Neural cell (in vitro differentiated cells): Measurements from ENCODE around the gene NUDT3. TPM values are rescaled to one million over a fixed set of nuclear protein-coding genes. Genes with fewer than 3 reads are reported as not detected.

ENCODE experiments used
- H2AFZ ChIP-seq: fragments of 200-600, 300-800 bp; sonication (generic), shearing (Covaris generic); 2 replicates; pipeline ENCODE4 v1.6.0; 2014; ENCODE audit warnings: low read depth, mild to moderate bottlenecking, antibody characterized with exemption, low read length, moderate library complexity
- H3F3A ChIP-seq: fragments of 200-600 bp; shearing (Covaris generic); 2 replicates; pipeline ENCODE4 v1.6.1; 2016; ENCODE audit warnings: mild to moderate bottlenecking, moderate library complexity, mixed read lengths, antibody characterized with exemption, low read length; ENCODE audit not compliant: insufficient read depth, poor library complexity, severe bottlenecking
- H3K27ac ChIP-seq: fragments of 200-600, 300-800 bp; sonication (generic), shearing (Covaris generic); 2 replicates; pipeline ENCODE4 v1.5.1; 2014; ENCODE audit warnings: mild to moderate bottlenecking, low read length, moderate library complexity
- H3K27me3 ChIP-seq: fragments of 300-800, 200-600 bp; sonication (generic), shearing (Covaris generic); 2 replicates; pipeline ENCODE4 v1.6.0; 2014; ENCODE audit warnings: mild to moderate bottlenecking, low read depth, low read length, moderate library complexity; ENCODE audit not compliant: insufficient read depth
- H3K36me3 ChIP-seq: fragments of 300-800, 200-600 bp; sonication (generic), shearing (Covaris generic); 2 replicates; pipeline ENCODE4 v1.5.1; 2014; ENCODE audit warnings: mild to moderate bottlenecking, antibody characterized with exemption, low read length, moderate library complexity; ENCODE audit not compliant: insufficient read depth
- H3K4me2 ChIP-seq: fragments of 300-800, 200-600 bp; sonication (generic), shearing (Covaris generic); 2 replicates; pipeline ENCODE4 v1.6.0; 2014; ENCODE audit warnings: mild to moderate bottlenecking, low read length
- H3K4me3 ChIP-seq: fragments of 300-800, 200-600 bp; sonication (generic), shearing (Covaris generic); 2 replicates; pipeline ENCODE4 v1.5.1; 2014; ENCODE audit warnings: mild to moderate bottlenecking, low read length, moderate library complexity
- H3K79me2 ChIP-seq: fragments of 200-600 bp; shearing (Covaris generic); replicated peaks from 2 replicates; pipeline ENCODE4 v1.6.0; 2014; ENCODE audit warnings: mild to moderate bottlenecking, low read length, moderate library complexity; ENCODE audit not compliant: insufficient read depth
- H3K9ac ChIP-seq: fragments of 300-800, 200-600 bp; sonication (generic), shearing (Covaris generic); 2 replicates; pipeline ENCODE4 v1.6.1; 2016; ENCODE audit warnings: mild to moderate bottlenecking, low read length, mixed read lengths
- H3K9me2 ChIP-seq: fragments of 200-600 bp; shearing (Covaris generic); 2 replicates; pipeline ENCODE4 v1.6.1; 2016; ENCODE audit warnings: mild to moderate bottlenecking, low read length, mixed read lengths; ENCODE audit not compliant: insufficient read depth
- H3K9me3 ChIP-seq: fragments of 200-600, 300-800 bp; sonication (generic), shearing (Covaris generic); 2 replicates; pipeline ENCODE4 v1.6.1; 2016; ENCODE audit warnings: mild to moderate bottlenecking, mixed run types, low read length, moderate library complexity, mixed read lengths
- H4K20me1 ChIP-seq: fragments of 200-600 bp; shearing (Covaris generic); 2 replicates; pipeline ENCODE4 v1.6.1; 2016; ENCODE audit warnings: mild to moderate bottlenecking, mixed run types; ENCODE audit not compliant: insufficient read depth
- CTCF ChIP-seq: fragments of 450-650 bp; IDR thresholded peaks from 2 replicates; pipeline ENCODE4 v1.5.1; 2014; ENCODE audit warnings: antibody characterized with exemption, mild to moderate bottlenecking, moderate library complexity; ENCODE audit not compliant: poor library complexity, severe bottlenecking
- EP300 ChIP-seq: fragments of 450-650 bp; conservative IDR thresholded peaks from 2 replicates; pipeline ENCODE4 v1.6.1; 2014; ENCODE audit warnings: antibody characterized with exemption, mild to moderate bottlenecking, moderate library complexity; ENCODE audit not compliant: poor library complexity, severe bottlenecking
- EZH2 ChIP-seq: fragments of 200-600, 300-800 bp; shearing (Covaris generic), sonication (generic); IDR thresholded peaks from 2 replicates; pipeline ENCODE4 v1.6.1; 2014; ENCODE audit warnings: antibody characterized with exemption, low read length, borderline replicate concordance, mild to moderate bottlenecking; ENCODE audit not compliant: insufficient read depth, poor library complexity, severe bottlenecking
- MXI1 ChIP-seq: fragments of 450-650 bp; conservative IDR thresholded peaks from 2 replicates; pipeline ENCODE4 v1.6.1; 2014; ENCODE audit warnings: antibody characterized with exemption, mild to moderate bottlenecking; ENCODE audit not compliant: poor library complexity, severe bottlenecking
- POLR2AphosphoS5 ChIP-seq: IDR thresholded peaks from 2 replicates; pipeline ENCODE4 v1.6.1; 2012
- RAD21 ChIP-seq: fragments of 450-650 bp; conservative IDR thresholded peaks from 2 replicates; pipeline ENCODE4 v1.6.1; 2014; ENCODE audit warnings: antibody characterized with exemption, mild to moderate bottlenecking, moderate library complexity
- SMC3 ChIP-seq: fragments of 450-650 bp; conservative IDR thresholded peaks from 2 replicates; pipeline ENCODE4 v1.6.1; 2014; ENCODE audit warnings: antibody characterized with exemption, mild to moderate bottlenecking, moderate library complexity; ENCODE audit not compliant: poor library complexity
- TAF1 ChIP-seq: IDR thresholded peaks from 2 replicates; pipeline ENCODE4 v1.6.1; 2012; ENCODE audit warnings: low read depth
- polyA plus RNA-seq: library from polyadenylated mRNA; depleted of rRNA; stranded (reverse); fragments of >200 nt; gene quantifications from 2 replicates; pipeline ENCODE4 v1.2.3, GENCODE V29; 2014
- TF ChIP-seq, protein P1 (sequence below): IDR thresholded peaks from 2 replicates; pipeline ENCODE4 v1.6.1; 2012; ENCODE audit warnings: borderline replicate concordance

NUDT3 gene
- polyA plus RNA-seq, 1 donor from 2014 or later, result 80.2 TPM

DNA sequence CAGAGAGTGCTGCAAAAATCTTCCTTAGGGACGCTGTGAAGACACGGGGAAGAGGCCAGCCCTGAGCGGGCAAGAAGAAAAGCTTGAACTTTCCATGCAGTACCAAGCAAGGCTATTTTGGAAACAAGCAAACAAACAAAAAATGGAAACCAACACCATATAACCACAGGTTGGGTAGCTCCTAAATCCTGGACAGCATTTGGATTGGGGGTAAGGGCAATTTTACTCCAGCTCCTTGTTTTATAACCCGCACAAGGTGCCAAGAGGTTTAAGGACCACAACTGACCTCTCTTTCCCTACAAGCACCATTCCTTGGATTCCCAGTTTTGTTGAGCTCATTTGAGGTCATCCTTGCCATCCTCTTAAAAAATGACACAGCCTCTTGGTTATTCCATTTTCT is 112.3 kb downstream of the NUDT3 start:
- Histone ChIP-seq H3F3A (no peaks in the 10 kb centered on the region), H2AFZ (no peak overlapping the region), H3K9me3 (no peaks in the 10 kb centered on the region), H3K4me2 (no peak overlapping the region), H3K36me3 (peaks cover 4% of the 10 kb centered on the region), H3K4me3 (no peak overlapping the region), H3K27me3 (no peaks in the 10 kb centered on the region), H3K9me2 (no peaks in the 10 kb centered on the region), H4K20me1 (no peaks in the 10 kb centered on the region), H3K27ac (no peak overlapping the region), H3K9ac (no peak overlapping the region), H3K79me2 (no peaks in the 10 kb centered on the region)
- TF ChIP-seq POLR2AphosphoS5 (no peak), RAD21 (no peak), EP300 (no peak), SMC3 (no peak), MXI1 (no peak)
- TF ChIP-seq, protein P1, sequence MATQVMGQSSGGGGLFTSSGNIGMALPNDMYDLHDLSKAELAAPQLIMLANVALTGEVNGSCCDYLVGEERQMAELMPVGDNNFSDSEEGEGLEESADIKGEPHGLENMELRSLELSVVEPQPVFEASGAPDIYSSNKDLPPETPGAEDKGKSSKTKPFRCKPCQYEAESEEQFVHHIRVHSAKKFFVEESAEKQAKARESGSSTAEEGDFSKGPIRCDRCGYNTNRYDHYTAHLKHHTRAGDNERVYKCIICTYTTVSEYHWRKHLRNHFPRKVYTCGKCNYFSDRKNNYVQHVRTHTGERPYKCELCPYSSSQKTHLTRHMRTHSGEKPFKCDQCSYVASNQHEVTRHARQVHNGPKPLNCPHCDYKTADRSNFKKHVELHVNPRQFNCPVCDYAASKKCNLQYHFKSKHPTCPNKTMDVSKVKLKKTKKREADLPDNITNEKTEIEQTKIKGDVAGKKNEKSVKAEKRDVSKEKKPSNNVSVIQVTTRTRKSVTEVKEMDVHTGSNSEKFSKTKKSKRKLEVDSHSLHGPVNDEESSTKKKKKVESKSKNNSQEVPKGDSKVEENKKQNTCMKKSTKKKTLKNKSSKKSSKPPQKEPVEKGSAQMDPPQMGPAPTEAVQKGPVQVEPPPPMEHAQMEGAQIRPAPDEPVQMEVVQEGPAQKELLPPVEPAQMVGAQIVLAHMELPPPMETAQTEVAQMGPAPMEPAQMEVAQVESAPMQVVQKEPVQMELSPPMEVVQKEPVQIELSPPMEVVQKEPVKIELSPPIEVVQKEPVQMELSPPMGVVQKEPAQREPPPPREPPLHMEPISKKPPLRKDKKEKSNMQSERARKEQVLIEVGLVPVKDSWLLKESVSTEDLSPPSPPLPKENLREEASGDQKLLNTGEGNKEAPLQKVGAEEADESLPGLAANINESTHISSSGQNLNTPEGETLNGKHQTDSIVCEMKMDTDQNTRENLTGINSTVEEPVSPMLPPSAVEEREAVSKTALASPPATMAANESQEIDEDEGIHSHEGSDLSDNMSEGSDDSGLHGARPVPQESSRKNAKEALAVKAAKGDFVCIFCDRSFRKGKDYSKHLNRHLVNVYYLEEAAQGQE, result no peak

DNA sequence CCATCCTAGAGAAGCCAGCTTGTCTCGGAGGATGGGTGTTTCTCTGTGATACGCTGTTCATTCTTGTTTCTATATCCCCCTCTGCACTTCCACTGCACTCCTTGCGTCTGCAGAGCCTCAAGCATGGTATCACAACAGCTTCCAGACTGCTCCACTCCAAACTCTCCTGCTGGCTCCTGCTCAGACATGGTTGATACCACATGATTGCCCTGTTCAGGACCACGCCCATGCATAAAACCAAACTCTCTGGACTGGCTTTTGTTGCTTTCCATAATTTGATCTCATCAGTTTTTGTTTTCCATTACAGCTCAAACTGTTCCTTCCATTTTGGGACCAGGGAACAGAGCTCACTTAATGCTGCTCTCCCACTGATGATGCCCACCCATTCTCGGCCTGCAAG is 113.6 kb downstream of the NUDT3 start:
- Histone ChIP-seq H3K79me2 (no peaks in the 10 kb centered on the region), H3F3A (no peaks in the 10 kb centered on the region), H3K36me3 (no peaks in the 10 kb centered on the region), H3K27me3 (no peaks in the 10 kb centered on the region), H3K27ac (no peak overlapping the region), H3K9me3 (no peaks in the 10 kb centered on the region), H3K9me2 (no peaks in the 10 kb centered on the region), H3K4me2 (no peak overlapping the region), H4K20me1 (no peaks in the 10 kb centered on the region), H3K4me3 (no peak overlapping the region), H3K9ac (no peak overlapping the region), H2AFZ (no peak overlapping the region)
- no peak for TF ChIP-seq RAD21
- TF ChIP-seq POLR2AphosphoS5, result no peak
- TF ChIP-seq TAF1, result no peak
- TF ChIP-seq MXI1, result no peak
- no peak for TF ChIP-seq EZH2
- no peak for TF ChIP-seq EP300
- TF ChIP-seq, protein P1, result no peak
- no peak for TF ChIP-seq CTCF
